NOMO-1 (cell line): ENCODE data around the gene EFHB.
"Not testable (repeated sequence)": the region's sequence is repeated elsewhere in the genome, so short reads cannot be mapped to it uniquely, and the experiment has no call there.

Source experiments
- DNase-seq, 2 experiments: peaks; one replicate each; lab custom pipeline; 2025; ENCODE audit not compliant: unreplicated experiment in 2 of 2; lab: John Stamatoyannopoulos, UW

The EFHB gene

DNA sequence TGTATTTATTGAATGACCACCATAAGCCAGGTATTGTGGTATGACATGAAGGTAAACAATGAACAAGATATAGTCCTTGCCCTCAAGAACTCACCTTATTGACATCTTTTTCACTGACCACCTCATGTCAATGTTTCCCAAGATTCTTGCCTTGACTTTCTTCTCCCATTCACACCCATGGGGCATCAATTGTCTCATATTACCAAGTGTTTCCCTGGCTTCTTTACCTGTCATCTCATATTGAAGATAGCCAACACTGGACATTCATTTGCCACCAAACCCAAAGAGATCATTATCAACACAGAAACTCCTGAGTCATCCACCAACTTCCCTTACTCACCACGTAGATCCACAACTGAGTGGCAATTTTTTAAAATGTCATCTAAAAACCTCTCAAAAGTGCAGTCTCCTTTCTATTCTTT, 2.2 kb downstream of the EFHB start:
- DNase-seq, result peak; percentile 36 to 58

DNA sequence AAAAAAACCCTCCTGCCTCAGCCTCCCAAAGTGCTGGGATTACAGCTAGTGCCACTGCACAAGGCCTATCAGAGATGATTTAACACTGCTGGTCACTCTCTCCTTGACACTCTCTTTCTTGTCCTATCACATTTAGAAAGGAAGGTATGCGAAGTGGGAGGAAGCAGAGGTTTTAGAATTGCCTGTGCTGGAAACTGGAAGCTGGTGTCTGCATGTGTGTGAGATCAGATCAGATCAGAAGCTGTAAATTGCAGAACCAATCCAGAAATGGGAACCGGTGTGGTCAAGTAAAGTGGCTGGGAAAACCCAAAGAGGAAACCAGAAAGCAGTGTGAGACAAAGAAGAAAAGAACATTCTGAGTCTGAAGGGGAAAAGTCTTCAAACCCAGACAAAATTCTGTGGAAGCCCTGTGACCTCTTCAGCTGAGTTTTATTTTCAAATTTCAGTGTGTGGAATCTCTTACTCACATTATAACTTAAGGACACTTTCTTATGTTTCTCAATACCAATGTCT, 2.8 kb downstream of the EFHB start:
- DNase-seq, result peak; percentile 59 to 71

- DNase-seq, result no peak
Measured at GRCh38 chr3:19920401-19921080, 13.5 kb downstream of the EFHB start.

GRCh38 chr3:19917167-19917566, 16.9 kb downstream of the EFHB start:
- no peak for DNase-seq

- no peak for DNase-seq
Measured at GRCh38 chr3:19911452-19911851, 22.6 kb downstream of the EFHB start.

- no peak for DNase-seq
Measured at GRCh38 chr3:19907523-19907922, 26.5 kb downstream of the EFHB start.

DNA sequence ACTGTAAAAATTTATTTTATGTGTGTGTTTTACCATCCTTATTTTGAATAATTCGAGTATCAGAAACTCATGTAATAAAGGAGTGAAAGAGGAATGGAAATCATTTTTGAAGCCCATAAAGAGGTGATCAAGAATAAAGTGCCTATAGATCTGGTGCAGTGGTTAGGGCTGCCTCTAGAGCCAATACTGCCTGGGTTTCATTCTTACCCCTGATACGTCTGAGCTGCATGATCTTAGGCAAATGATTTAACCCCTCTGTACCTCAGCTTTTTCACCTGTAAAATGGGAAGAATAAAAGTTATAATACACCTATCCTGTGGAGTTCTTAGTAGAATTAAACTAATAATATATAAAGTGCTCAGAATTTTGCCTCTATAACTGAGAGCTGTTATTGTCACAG, 30.4 kb downstream of the EFHB start:
- no peak for DNase-seq

- DNase-seq, result peak; percentile 32 to 84
Measured at GRCh38 chr3:19901918-19902317, 32.1 kb downstream of the EFHB start.

- peak; percentile 18 to 68 for DNase-seq
Measured at GRCh38 chr3:19901337-19901736, 32.7 kb downstream of the EFHB start.

- not testable (repeated sequence) for DNase-seq
Measured at GRCh38 chr3:19899833-19900232, 34.2 kb downstream of the EFHB start.

- DNase-seq, result no peak
Measured at GRCh38 chr3:19899264-19899663, 34.8 kb downstream of the EFHB start.

GRCh38 chr3:19898721-19899120, 35.3 kb downstream of the EFHB start:
- no peak for DNase-seq

- no peak for DNase-seq
Measured at GRCh38 chr3:19891740-19892139, 42.3 kb downstream of the EFHB start.

DNA sequence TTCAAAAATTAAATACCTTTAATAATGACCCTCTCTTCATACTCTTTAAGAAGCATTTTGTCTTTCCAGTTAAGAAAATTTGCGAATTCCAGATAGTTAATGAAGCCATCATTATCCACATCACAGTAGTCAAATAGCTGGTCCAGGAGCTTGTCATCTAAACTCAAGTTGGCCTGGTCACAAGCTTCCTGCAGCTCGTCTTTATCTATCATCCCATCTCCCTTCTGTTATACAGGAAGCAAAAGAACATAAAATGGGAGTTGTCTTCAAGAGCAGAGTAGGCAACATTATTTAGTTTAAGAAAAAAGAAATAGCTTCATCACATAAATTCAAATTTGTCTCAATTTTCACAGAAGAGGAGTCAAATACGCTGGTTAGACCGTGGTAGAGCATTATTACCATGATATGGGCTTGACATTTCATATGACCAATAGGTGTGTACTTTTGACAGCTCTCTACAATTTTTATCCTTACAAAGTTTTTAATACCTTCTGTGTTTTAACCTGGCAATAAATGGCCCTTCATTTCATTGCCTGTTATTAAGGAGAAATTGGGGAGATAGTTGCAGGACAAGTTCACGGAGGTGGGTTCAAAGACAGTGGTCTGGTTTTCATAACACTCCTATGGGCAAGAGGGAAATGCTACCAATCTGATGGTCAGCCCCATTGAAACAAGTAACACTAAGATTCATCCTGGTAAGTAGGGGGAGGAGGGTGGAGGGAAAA, 45.4 kb downstream of the EFHB start:
- DNase-seq, result no peak

DNA sequence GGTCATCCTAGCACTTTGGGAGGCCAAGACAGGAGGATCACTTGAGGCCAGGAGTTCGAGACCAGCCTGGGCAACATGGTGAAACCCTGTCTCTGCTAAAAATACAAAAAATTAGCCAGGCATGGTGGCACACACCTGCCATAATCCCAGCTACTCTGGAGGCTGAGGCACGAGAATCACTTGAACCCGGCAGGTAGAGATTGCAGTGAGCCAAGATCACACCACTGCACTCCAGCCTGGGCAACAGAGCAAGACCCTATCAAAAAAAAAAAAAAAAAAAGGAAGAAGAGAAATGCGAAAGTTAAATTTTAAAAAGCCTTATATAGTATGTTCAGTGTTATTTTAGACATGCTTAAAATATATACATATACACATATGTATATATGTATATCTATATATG, 46.9 kb downstream of the EFHB start:
- not testable (repeated sequence) for DNase-seq

GRCh38 chr3:19886404-19886803, 47.6 kb downstream of the EFHB start:
- no peak for DNase-seq

- peak; percentile 16 to 36 for DNase-seq
Measured at GRCh38 chr3:19885468-19885867, 48.5 kb downstream of the EFHB start.

DNA sequence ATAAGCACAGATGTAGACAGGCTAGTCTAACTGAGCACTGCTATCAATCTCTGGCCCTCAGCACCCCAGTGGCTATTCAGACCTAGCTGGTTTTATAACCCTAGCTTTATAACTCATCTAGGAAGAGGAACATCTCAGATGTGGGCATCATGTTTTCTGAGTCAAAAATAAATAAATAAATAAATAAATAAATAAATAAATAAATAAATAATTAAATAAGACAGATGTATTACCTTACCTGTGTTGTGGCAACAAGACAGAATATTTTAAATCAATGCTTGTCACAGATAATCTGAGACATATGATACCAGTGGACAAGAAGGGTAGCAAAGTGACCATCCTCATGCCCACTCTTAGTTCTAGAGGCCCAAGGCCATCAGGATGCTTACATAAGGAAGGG, 52.2 kb downstream of the EFHB start:
- DNase-seq, result no peak

DNA sequence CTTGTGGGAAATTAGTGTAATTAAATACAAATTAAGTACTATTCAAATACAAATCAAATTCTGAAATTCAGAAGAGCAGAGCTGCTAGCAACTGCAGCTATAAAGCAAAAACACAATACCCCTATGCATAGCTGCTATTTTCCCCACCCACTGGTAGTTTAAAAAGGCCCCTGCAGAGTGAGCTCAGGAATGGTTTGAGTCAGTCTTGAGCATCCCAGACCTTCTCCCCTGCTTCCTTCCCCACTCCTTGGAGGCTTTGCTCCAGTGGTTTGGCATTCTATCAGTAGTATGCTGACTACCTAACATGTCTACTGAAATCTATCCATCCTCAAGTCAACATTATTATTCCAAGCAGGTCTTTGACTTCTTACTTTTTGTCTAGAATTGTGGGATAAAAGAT, 53.0 kb downstream of the EFHB start:
- no peak for DNase-seq

DNA sequence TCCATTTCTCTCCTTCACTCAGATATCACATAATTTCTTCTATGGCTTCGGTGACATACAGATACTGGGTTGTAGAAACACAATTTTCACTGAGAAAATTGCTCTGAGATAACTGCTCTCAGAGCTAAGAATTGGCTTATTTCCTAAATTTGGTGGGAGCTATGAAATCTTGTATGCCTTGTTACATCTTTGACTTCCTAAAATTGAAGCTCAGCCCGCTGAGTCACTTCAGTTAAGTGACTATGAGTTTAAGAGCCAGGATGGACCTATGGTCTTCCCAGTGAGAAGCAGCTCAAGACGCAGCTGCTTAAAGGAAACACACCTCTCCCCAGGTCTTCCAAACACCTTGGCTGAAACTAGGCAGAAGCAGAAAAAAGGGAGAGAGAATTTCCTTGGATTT, 56.4 kb downstream of the EFHB start:
- DNase-seq, result peak in 1 of 2 experiments; percentile 29

DNA sequence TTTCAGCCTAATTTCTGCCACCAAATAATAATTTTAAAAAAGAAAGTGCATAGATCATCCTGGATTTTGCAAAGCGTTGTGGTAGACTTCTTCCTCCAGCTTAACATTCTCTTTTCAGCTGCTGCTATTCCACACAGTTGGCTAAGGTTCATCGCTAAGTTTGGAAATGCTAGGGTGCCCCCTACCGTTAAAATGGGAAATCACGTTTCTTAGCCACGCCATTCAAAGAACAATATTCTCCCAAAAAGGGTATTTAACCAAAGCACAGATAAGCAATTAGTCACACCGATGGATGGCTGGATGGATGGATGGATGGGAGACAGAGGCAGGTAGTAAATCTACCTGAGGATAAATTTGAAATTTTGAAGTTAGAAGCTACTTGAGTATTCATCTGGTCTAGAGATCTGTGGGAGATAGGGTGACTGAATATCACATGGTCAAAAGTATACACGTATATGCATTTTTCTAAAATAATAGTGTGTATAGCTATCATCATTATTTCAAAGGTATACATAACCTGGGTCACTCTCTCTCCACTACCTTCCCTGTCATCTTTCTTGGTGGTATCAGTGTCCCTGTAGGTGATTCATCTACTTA, 67.2 kb downstream of the EFHB start:
- DNase-seq, result peak; percentile 29 to 66

DNA sequence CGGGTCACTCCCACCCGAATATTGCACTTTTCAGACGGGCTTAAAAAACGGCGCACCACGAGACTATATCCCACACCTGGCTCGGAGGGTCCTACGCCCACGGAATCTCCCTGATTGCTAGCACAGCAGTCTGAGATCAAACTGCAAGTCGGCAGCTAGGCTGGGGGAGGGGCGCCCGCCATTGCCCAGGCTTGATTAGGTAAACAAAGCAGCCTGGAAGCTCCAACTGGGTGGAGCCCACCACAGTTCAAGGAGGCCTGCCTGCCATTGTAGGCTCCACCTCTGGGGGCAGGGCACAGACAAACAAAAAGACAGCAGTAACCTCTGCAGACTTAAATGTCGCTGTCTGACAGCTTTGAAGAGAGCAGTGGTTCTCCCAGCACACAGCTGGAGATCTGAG, 78.7 kb downstream of the EFHB start:
- DNase-seq, result not testable (repeated sequence)
